Measurements from ENCODE around the gene PRKCQ.

DNA sequence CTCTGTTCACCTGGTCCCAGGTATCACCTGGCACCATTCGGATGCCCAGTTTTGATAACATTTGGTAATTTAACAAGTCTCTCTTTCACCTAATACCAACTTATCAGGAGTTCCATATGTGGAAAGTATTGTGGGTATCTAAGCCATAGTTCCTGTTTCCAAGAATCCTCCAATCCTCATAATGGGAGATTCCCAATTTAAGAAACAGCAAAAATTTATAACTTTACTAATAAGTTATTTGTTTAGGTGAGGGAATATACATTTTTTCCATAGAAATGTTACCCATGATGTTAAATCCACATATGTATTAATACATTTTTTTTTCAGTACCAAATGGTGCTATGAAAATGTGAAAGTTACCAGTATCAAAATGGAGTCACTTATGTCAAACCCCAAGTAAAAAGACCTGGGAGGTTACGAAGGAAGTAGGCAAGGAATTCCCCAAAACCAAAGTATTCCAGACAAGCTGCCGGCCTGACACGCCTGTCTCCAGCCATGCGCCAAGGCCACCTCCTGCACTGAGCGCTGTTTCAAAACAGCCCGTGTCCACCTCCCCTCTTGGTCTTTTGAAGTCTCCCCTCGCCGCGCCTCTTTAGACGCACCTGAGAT, 44.8 kb downstream of the PRKCQ start:
- TF ChIP-seq, protein P1, sequence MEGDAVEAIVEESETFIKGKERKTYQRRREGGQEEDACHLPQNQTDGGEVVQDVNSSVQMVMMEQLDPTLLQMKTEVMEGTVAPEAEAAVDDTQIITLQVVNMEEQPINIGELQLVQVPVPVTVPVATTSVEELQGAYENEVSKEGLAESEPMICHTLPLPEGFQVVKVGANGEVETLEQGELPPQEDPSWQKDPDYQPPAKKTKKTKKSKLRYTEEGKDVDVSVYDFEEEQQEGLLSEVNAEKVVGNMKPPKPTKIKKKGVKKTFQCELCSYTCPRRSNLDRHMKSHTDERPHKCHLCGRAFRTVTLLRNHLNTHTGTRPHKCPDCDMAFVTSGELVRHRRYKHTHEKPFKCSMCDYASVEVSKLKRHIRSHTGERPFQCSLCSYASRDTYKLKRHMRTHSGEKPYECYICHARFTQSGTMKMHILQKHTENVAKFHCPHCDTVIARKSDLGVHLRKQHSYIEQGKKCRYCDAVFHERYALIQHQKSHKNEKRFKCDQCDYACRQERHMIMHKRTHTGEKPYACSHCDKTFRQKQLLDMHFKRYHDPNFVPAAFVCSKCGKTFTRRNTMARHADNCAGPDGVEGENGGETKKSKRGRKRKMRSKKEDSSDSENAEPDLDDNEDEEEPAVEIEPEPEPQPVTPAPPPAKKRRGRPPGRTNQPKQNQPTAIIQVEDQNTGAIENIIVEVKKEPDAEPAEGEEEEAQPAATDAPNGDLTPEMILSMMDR (IDR thresholded peaks at IDR 0.05; ENCODE audit: insufficient read depth, low read length), result no peak
- TF ChIP-seq POLR2AphosphoS5 (IDR thresholded peaks at IDR 0.05; ENCODE audit: low read depth) (no peak), GABPA (IDR thresholded peaks at IDR 0.05; ENCODE audit: low read depth) (no peak), SPI1 (IDR thresholded peaks at IDR 0.05; ENCODE audit: borderline replicate concordance, low read depth) (no peak)
- TF ChIP-seq, protein P2, sequence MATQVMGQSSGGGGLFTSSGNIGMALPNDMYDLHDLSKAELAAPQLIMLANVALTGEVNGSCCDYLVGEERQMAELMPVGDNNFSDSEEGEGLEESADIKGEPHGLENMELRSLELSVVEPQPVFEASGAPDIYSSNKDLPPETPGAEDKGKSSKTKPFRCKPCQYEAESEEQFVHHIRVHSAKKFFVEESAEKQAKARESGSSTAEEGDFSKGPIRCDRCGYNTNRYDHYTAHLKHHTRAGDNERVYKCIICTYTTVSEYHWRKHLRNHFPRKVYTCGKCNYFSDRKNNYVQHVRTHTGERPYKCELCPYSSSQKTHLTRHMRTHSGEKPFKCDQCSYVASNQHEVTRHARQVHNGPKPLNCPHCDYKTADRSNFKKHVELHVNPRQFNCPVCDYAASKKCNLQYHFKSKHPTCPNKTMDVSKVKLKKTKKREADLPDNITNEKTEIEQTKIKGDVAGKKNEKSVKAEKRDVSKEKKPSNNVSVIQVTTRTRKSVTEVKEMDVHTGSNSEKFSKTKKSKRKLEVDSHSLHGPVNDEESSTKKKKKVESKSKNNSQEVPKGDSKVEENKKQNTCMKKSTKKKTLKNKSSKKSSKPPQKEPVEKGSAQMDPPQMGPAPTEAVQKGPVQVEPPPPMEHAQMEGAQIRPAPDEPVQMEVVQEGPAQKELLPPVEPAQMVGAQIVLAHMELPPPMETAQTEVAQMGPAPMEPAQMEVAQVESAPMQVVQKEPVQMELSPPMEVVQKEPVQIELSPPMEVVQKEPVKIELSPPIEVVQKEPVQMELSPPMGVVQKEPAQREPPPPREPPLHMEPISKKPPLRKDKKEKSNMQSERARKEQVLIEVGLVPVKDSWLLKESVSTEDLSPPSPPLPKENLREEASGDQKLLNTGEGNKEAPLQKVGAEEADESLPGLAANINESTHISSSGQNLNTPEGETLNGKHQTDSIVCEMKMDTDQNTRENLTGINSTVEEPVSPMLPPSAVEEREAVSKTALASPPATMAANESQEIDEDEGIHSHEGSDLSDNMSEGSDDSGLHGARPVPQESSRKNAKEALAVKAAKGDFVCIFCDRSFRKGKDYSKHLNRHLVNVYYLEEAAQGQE (IDR thresholded peaks at IDR 0.05; ENCODE audit: insufficient replicate concordance, low read depth), result no peak

Data from HL-60 (cell line).